Naive B cell (primary cell): Measurements from ENCODE around the gene CPLX1. TPM values are rescaled to one million over a fixed set of nuclear protein-coding genes. Genes with fewer than 3 reads are reported as not detected.

ENCODE experiments used
- ATAC-seq, 2 donors: fragments of 150-1000 bp; cut with Tn5 transposase; 2 replicates each; pipeline ENCODE4 v1.10.0; 2021; ENCODE audit warnings: low read depth in 2 of 2, mild to moderate bottlenecking in 2 of 2, moderate library complexity in 2 of 2
- DNase-seq: peaks from one replicate; pipeline ENCODE4 v3.0.0; 2022
- H3K27ac Mint-ChIP-seq, 6 donors: one replicate each; pipeline ENCODE4 v1.8.0; 2020 to 2022; ENCODE audit warnings: mild to moderate bottlenecking in 6 of 6, mixed read lengths in 6 of 6, moderate library complexity in 5 of 6, inconsistent platforms in 2 of 6
- H3K27me3 Mint-ChIP-seq, 3 donors: one replicate each; pipeline ENCODE4 v1.8.0; 2021 to 2022; ENCODE audit warnings: mixed read lengths in 3 of 3, mild to moderate bottlenecking in 1 of 3
- H3K36me3 Mint-ChIP-seq, 2 donors: one replicate each; pipeline ENCODE4 v1.8.0; 2020 to 2022; ENCODE audit warnings: mixed read lengths in 2 of 2, inconsistent platforms in 1 of 2, mild to moderate bottlenecking in 1 of 2
- H3K4me1 Mint-ChIP-seq, 3 donors: one replicate each; pipeline ENCODE4 v1.8.0; 2020 to 2022; ENCODE audit warnings: mixed read lengths in 3 of 3, inconsistent platforms in 1 of 3, mild to moderate bottlenecking in 1 of 3, moderate library complexity in 1 of 3
- H3K4me3 Mint-ChIP-seq, 8 donors: one replicate each; pipeline ENCODE4 v1.8.0; 2020 to 2022; ENCODE audit warnings: mild to moderate bottlenecking in 8 of 8, mixed read lengths in 8 of 8, moderate library complexity in 8 of 8, inconsistent platforms in 2 of 8
- H3K9me3 Mint-ChIP-seq, 7 donors: one replicate each; pipeline ENCODE4 v1.8.0; 2020 to 2022; ENCODE audit warnings: mixed read lengths in 7 of 7, mild to moderate bottlenecking in 5 of 7, inconsistent platforms in 2 of 7, moderate library complexity in 1 of 7
- polyA plus RNA-seq, 6 donors: library from polyadenylated mRNA; unstranded; fragments of 300-500 nt; fragmentation: Illumina TruSeq; gene quantifications; one replicate each; pipeline ENCODE4 v1.2.3, GENCODE V29; 2021; ENCODE audit warnings: low read depth in 6 of 6

The CPLX1 gene
- polyA plus RNA-seq, 6 donors from 2014 or later = not detected

GRCh38 chr4:865121-865465 is 39.2 kb upstream of the CPLX1 start:
- DNase-seq (no peak), ATAC-seq (no peak)
- no peak overlapping the region for H3K27ac Mint-ChIP-seq
- H3K27me3 Mint-ChIP-seq = no peaks in the 10 kb centered on the region
- H3K9me3 Mint-ChIP-seq = no peaks in the 10 kb centered on the region
- H3K4me1 Mint-ChIP-seq = peaks cover 0 to 2% (median 0%) of the 10 kb centered on the region in 3 donors
- H3K36me3 Mint-ChIP-seq = peaks cover 13 to 25% of the 10 kb centered on the region in 2 donors
- H3K4me3 Mint-ChIP-seq = peak overlapping the region in 1 of 8 donors; percentile 21

GRCh38 chr4:864456-865120 is 38.7 kb upstream of the CPLX1 start:
- H3K27ac Mint-ChIP-seq = no peak overlapping the region
- peaks cover 13 to 25% of the 10 kb centered on the region in 2 donors for H3K36me3 Mint-ChIP-seq
- H3K27me3 Mint-ChIP-seq = no peaks in the 10 kb centered on the region
- H3K4me1 Mint-ChIP-seq = peaks cover 0 to 7% (median 0%) of the 10 kb centered on the region in 3 donors
- DNase-seq (no peak), ATAC-seq (no peak)
- H3K9me3 Mint-ChIP-seq = no peaks in the 10 kb centered on the region
- no peak overlapping the region for H3K4me3 Mint-ChIP-seq

GRCh38 chr4:860561-860960 is 34.6 kb upstream of the CPLX1 start:
- H3K4me1 Mint-ChIP-seq = peaks cover 3 to 16% (median 14%) of the 10 kb centered on the region in 3 donors
- no peaks in the 10 kb centered on the region for H3K27me3 Mint-ChIP-seq
- DNase-seq (no peak), ATAC-seq (no peak)
- H3K9me3 Mint-ChIP-seq = peaks cover 0 to 6% (median 0%) of the 10 kb centered on the region in 7 donors
- H3K4me3 Mint-ChIP-seq = no peak overlapping the region
- H3K27ac Mint-ChIP-seq = peak overlapping the region in 1 of 6 donors; percentile 35
- H3K36me3 Mint-ChIP-seq = peaks cover 16 to 50% of the 10 kb centered on the region in 2 donors

- Mint-ChIP-seq H3K27me3 (no peaks in the 10 kb centered on the region), H3K36me3 (peaks cover 16 to 50% of the 10 kb centered on the region in 2 donors), H3K9me3 (peaks cover 0 to 6% (median 0%) of the 10 kb centered on the region in 7 donors), H3K4me3 (no peak overlapping the region), H3K27ac (no peak overlapping the region), H3K4me1 (peaks cover 3 to 16% (median 14%) of the 10 kb centered on the region in 3 donors)
- DNase-seq (no peak), ATAC-seq (no peak)
These were observed 33.6 kb upstream of the CPLX1 start for GRCh38 chr4:859496-859895.

GRCh38 chr4:858831-859451 is 33.0 kb upstream of the CPLX1 start:
- Mint-ChIP-seq H3K36me3 (peaks cover 16 to 50% of the 10 kb centered on the region in 2 donors), H3K4me3 (no peak overlapping the region), H3K27ac (no peak overlapping the region), H3K4me1 (peaks cover 3 to 16% (median 14%) of the 10 kb centered on the region in 3 donors), H3K9me3 (peaks cover 0 to 6% (median 0%) of the 10 kb centered on the region in 7 donors), H3K27me3 (no peaks in the 10 kb centered on the region)
- DNase-seq (no peak), ATAC-seq (no peak)

- no peaks in the 10 kb centered on the region for H3K27me3 Mint-ChIP-seq
- peaks cover 3 to 16% (median 14%) of the 10 kb centered on the region in 3 donors for H3K4me1 Mint-ChIP-seq
- H3K9me3 Mint-ChIP-seq = peaks cover 0 to 6% (median 0%) of the 10 kb centered on the region in 7 donors
- ATAC-seq = no peak
- DNase-seq = no peak
- peak overlapping the region in 1 of 6 donors; percentile 70 for H3K27ac Mint-ChIP-seq
- H3K4me3 Mint-ChIP-seq = peak overlapping the region in 1 of 8 donors; percentile 23
- H3K36me3 Mint-ChIP-seq = peaks cover 12 to 45% of the 10 kb centered on the region in 2 donors
These were observed 32.1 kb upstream of the CPLX1 start for GRCh38 chr4:858041-858481.

GRCh38 chr4:857461-857860 is 31.5 kb upstream of the CPLX1 start:
- Mint-ChIP-seq H3K27ac (peak overlapping the region in 1 of 6 donors; percentile 81), H3K27me3 (no peaks in the 10 kb centered on the region), H3K4me1 (peaks cover 3 to 16% (median 14%) of the 10 kb centered on the region in 3 donors), H3K36me3 (peaks cover 7 to 40% of the 10 kb centered on the region in 2 donors), H3K4me3 (no peak overlapping the region), H3K9me3 (peaks cover 0 to 6% (median 0%) of the 10 kb centered on the region in 7 donors)
- ATAC-seq (no peak), DNase-seq (no peak)

- Mint-ChIP-seq H3K4me3 (peak overlapping the region in 1 of 8 donors; percentile 47), H3K36me3 (peaks cover 7 to 34% of the 10 kb centered on the region in 2 donors)
- DNase-seq = no peak
These were observed 30.4 kb upstream of the CPLX1 start for GRCh38 chr4:856225-856901.

GRCh38 chr4:855880-856224 is 29.9 kb upstream of the CPLX1 start:
- no peak for ATAC-seq
- no peak for DNase-seq
- H3K9me3 Mint-ChIP-seq = peaks cover 0 to 6% (median 0%) of the 10 kb centered on the region in 7 donors
- peak overlapping the region in 4 of 6 donors; percentile 63 to 91 (median 80) for H3K27ac Mint-ChIP-seq
- H3K36me3 Mint-ChIP-seq = peaks cover 7 to 28% of the 10 kb centered on the region in 2 donors
- H3K4me3 Mint-ChIP-seq = no peak overlapping the region
- H3K4me1 Mint-ChIP-seq = peaks cover 3 to 19% (median 14%) of the 10 kb centered on the region in 3 donors
- no peaks in the 10 kb centered on the region for H3K27me3 Mint-ChIP-seq

More at GRCh38 chr4:856225-856901, 30.4 kb upstream of the CPLX1 start:
- no peak for ATAC-seq
- peaks cover 0 to 6% (median 0%) of the 10 kb centered on the region in 7 donors for H3K9me3 Mint-ChIP-seq
- no peaks in the 10 kb centered on the region for H3K27me3 Mint-ChIP-seq
- H3K4me1 Mint-ChIP-seq = peaks cover 3 to 17% (median 14%) of the 10 kb centered on the region in 3 donors
- peak overlapping the region in 5 of 6 donors; percentile 31 to 91 (median 81) for H3K27ac Mint-ChIP-seq

GRCh38 chr4:854356-854755 is 28.4 kb upstream of the CPLX1 start:
- peaks cover 3 to 26% of the 10 kb centered on the region in 2 donors for H3K36me3 Mint-ChIP-seq

GRCh38 chr4:853416-853781 is 27.5 kb upstream of the CPLX1 start:
- Mint-ChIP-seq H3K36me3 (peaks cover 3 to 20% of the 10 kb centered on the region in 2 donors), H3K4me3 (no peak overlapping the region), H3K27ac (no peak overlapping the region), H3K4me1 (peaks cover 3 to 17% (median 7%) of the 10 kb centered on the region in 3 donors), H3K9me3 (peaks cover 0 to 6% (median 0%) of the 10 kb centered on the region in 7 donors), H3K27me3 (no peaks in the 10 kb centered on the region)
- no peak for ATAC-seq
- DNase-seq = no peak

More at GRCh38 chr4:854356-854755, 28.4 kb upstream of the CPLX1 start:
- Mint-ChIP-seq H3K27ac (no peak overlapping the region), H3K9me3 (peaks cover 0 to 6% (median 0%) of the 10 kb centered on the region in 7 donors), H3K4me1 (peaks cover 3 to 19% (median 7%) of the 10 kb centered on the region in 3 donors), H3K4me3 (no peak overlapping the region), H3K27me3 (no peaks in the 10 kb centered on the region)
- DNase-seq (no peak), ATAC-seq (no peak)

GRCh38 chr4:851701-852430 is 25.9 kb upstream of the CPLX1 start:
- ATAC-seq (no peak), DNase-seq (no peak)
- Mint-ChIP-seq H3K27ac (no peak overlapping the region), H3K36me3 (peaks cover 0 to 8% of the 10 kb centered on the region in 2 donors), H3K27me3 (no peaks in the 10 kb centered on the region), H3K9me3 (peaks cover 0 to 6% (median 0%) of the 10 kb centered on the region in 7 donors), H3K4me3 (no peak overlapping the region), H3K4me1 (peaks cover 0 to 11% (median 7%) of the 10 kb centered on the region in 3 donors)
